ENCODE measurements around the gene PRUNE1.

Gene PRUNE1

GRCh38 chr1:151058692-151059091, 50.4 kb downstream of the PRUNE1 start:
- Histone ChIP-seq H3K27me3 (ENCODE audit: control insufficient read depth in 1 of 2, insufficient read depth in 2 of 2, low read length in 2 of 2) (no peaks in the 10 kb centered on the region), H3K4me3 (ENCODE audit: low read depth in 1 of 2, low read length in 2 of 2) (peak overlapping the region; percentile 94 to 97), H3K9me3 (ENCODE audit: low read length) (no peaks in the 10 kb centered on the region), H3K4me1 (ENCODE audit: insufficient read depth, low read length) (peaks cover 36% of the 10 kb centered on the region), H3K27ac (ENCODE audit: low read depth, low read length) (peak overlapping the region; percentile 97), H3K9ac (ENCODE audit: low read length) (peak overlapping the region; percentile 90), H3K36me3 (ENCODE audit: insufficient read depth, low read length) (peaks cover 28% of the 10 kb centered on the region)

- peaks cover 36% of the 10 kb centered on the region for H3K4me1 ChIP-seq (ENCODE audit: insufficient read depth, low read length)
These were observed 51.1 kb downstream of the PRUNE1 start, which contains the start of gene CDC42SE1 for GRCh38 chr1:151059109-151060006. Gene CDC42SE1 (minus strand): TSS chr1:151059622. CDS start chr1:151055730, 3,892 bp downstream.

GRCh38 chr1:151060007-151060656, 51.9 kb downstream of the PRUNE1 start, which contains the start of gene MLLT11:
Gene MLLT11 (plus strand): TSS chr1:151060397. CDS start chr1:151067225, 6,828 bp downstream.
- Histone ChIP-seq H3K4me1 (ENCODE audit: insufficient read depth, low read length) (peaks cover 36% of the 10 kb centered on the region), H3K9me3 (ENCODE audit: low read length) (no peaks in the 10 kb centered on the region), H3K27ac (ENCODE audit: low read depth, low read length) (peak within 1 kb of the TSS; percentile 97), H3K27me3 (ENCODE audit: control insufficient read depth in 1 of 2, insufficient read depth in 2 of 2, low read length in 2 of 2) (no peaks in the 10 kb centered on the region), H3K9ac (ENCODE audit: low read length) (peak within 1 kb of the TSS; percentile 90), H3K4me3 (ENCODE audit: low read depth in 1 of 2, low read length in 2 of 2) (peak within 1 kb of the TSS; percentile 94 to 97), H3K36me3 (ENCODE audit: insufficient read depth, low read length) (peaks cover 15% of the 10 kb centered on the region)

More at GRCh38 chr1:151059109-151060006, 51.1 kb downstream of the PRUNE1 start, which contains the start of gene CDC42SE1:
- peak within 1 kb of the TSS; percentile 97 for H3K27ac ChIP-seq (ENCODE audit: low read depth, low read length)
- H3K9ac ChIP-seq (ENCODE audit: low read length): peak within 1 kb of the TSS; percentile 90
- H3K36me3 ChIP-seq (ENCODE audit: insufficient read depth, low read length): peaks cover 23% of the 10 kb centered on the region
- no peaks in the 10 kb centered on the region for H3K27me3 ChIP-seq (ENCODE audit: control insufficient read depth in 1 of 2, insufficient read depth in 2 of 2, low read length in 2 of 2)
- no peaks in the 10 kb centered on the region for H3K9me3 ChIP-seq (ENCODE audit: low read length)
- peak within 1 kb of the TSS; percentile 94 to 97 for H3K4me3 ChIP-seq (ENCODE audit: low read depth in 1 of 2, low read length in 2 of 2)

- H3K36me3 ChIP-seq (ENCODE audit: insufficient read depth, low read length): peaks cover 8% of the 10 kb centered on the region
- no peaks in the 10 kb centered on the region for H3K9me3 ChIP-seq (ENCODE audit: low read length)
- H3K27ac ChIP-seq (ENCODE audit: low read depth, low read length): peak overlapping the region; percentile 97
- no peaks in the 10 kb centered on the region for H3K27me3 ChIP-seq (ENCODE audit: control insufficient read depth in 1 of 2, insufficient read depth in 2 of 2, low read length in 2 of 2)
- H3K4me3 ChIP-seq (ENCODE audit: low read depth in 1 of 2, low read length in 2 of 2): peak overlapping the region in 1 of 2 donors; percentile 97
- H3K9ac ChIP-seq (ENCODE audit: low read length): peak overlapping the region; percentile 90
- peaks cover 32% of the 10 kb centered on the region for H3K4me1 ChIP-seq (ENCODE audit: insufficient read depth, low read length)
These were observed 52.6 kb downstream of the PRUNE1 start for GRCh38 chr1:151060657-151061421.

GRCh38 chr1:151061704-151062103, 53.5 kb downstream of the PRUNE1 start:
- Histone ChIP-seq H3K9me3 (ENCODE audit: low read length) (no peaks in the 10 kb centered on the region), H3K4me1 (ENCODE audit: insufficient read depth, low read length) (peaks cover 23% of the 10 kb centered on the region), H3K36me3 (ENCODE audit: insufficient read depth, low read length) (peaks cover 2% of the 10 kb centered on the region), H3K4me3 (ENCODE audit: low read depth in 1 of 2, low read length in 2 of 2) (no peak overlapping the region), H3K27me3 (ENCODE audit: control insufficient read depth in 1 of 2, insufficient read depth in 2 of 2, low read length in 2 of 2) (no peaks in the 10 kb centered on the region), H3K27ac (ENCODE audit: low read depth, low read length) (no peak overlapping the region), H3K9ac (ENCODE audit: low read length) (no peak overlapping the region)

GRCh38 chr1:151062741-151063371, 54.6 kb downstream of the PRUNE1 start:
- no peak overlapping the region for H3K27ac ChIP-seq (ENCODE audit: low read depth, low read length)
- H3K36me3 ChIP-seq (ENCODE audit: insufficient read depth, low read length): no peaks in the 10 kb centered on the region
- H3K4me3 ChIP-seq (ENCODE audit: low read depth in 1 of 2, low read length in 2 of 2): no peak overlapping the region
- H3K9ac ChIP-seq (ENCODE audit: low read length): no peak overlapping the region
- H3K4me1 ChIP-seq (ENCODE audit: insufficient read depth, low read length): peaks cover 12% of the 10 kb centered on the region
- H3K27me3 ChIP-seq (ENCODE audit: control insufficient read depth in 1 of 2, insufficient read depth in 2 of 2, low read length in 2 of 2): no peaks in the 10 kb centered on the region
- H3K9me3 ChIP-seq (ENCODE audit: low read length): no peaks in the 10 kb centered on the region

- Histone ChIP-seq H3K27me3 (ENCODE audit: control insufficient read depth in 1 of 2, insufficient read depth in 2 of 2, low read length in 2 of 2) (no peaks in the 10 kb centered on the region), H3K4me3 (ENCODE audit: low read depth in 1 of 2, low read length in 2 of 2) (no peak overlapping the region), H3K36me3 (ENCODE audit: insufficient read depth, low read length) (no peaks in the 10 kb centered on the region), H3K9me3 (ENCODE audit: low read length) (no peaks in the 10 kb centered on the region), H3K9ac (ENCODE audit: low read length) (no peak overlapping the region), H3K27ac (ENCODE audit: low read depth, low read length) (no peak overlapping the region), H3K4me1 (ENCODE audit: insufficient read depth, low read length) (peaks cover 12% of the 10 kb centered on the region)
These were observed 56.9 kb downstream of the PRUNE1 start for GRCh38 chr1:151065089-151065645.

GRCh38 chr1:151067185-151067584, 58.9 kb downstream of the PRUNE1 start:
- H3K27ac ChIP-seq (ENCODE audit: low read depth, low read length): no peak overlapping the region
- H3K27me3 ChIP-seq (ENCODE audit: control insufficient read depth in 1 of 2, insufficient read depth in 2 of 2, low read length in 2 of 2): no peaks in the 10 kb centered on the region
- peaks cover 13% of the 10 kb centered on the region for H3K4me1 ChIP-seq (ENCODE audit: insufficient read depth, low read length)
- no peak overlapping the region for H3K9ac ChIP-seq (ENCODE audit: low read length)
- no peaks in the 10 kb centered on the region for H3K9me3 ChIP-seq (ENCODE audit: low read length)
- H3K4me3 ChIP-seq (ENCODE audit: low read depth in 1 of 2, low read length in 2 of 2): no peak overlapping the region
- no peaks in the 10 kb centered on the region for H3K36me3 ChIP-seq (ENCODE audit: insufficient read depth, low read length)

GRCh38 chr1:151069103-151069486, 60.8 kb downstream of the PRUNE1 start:
- H3K9me3 ChIP-seq (ENCODE audit: low read length): no peaks in the 10 kb centered on the region
- no peaks in the 10 kb centered on the region for H3K36me3 ChIP-seq (ENCODE audit: insufficient read depth, low read length)
- H3K27ac ChIP-seq (ENCODE audit: low read depth, low read length): no peak overlapping the region
- peaks cover 13% of the 10 kb centered on the region for H3K4me1 ChIP-seq (ENCODE audit: insufficient read depth, low read length)
- H3K4me3 ChIP-seq (ENCODE audit: low read depth in 1 of 2, low read length in 2 of 2): peak overlapping the region in 1 of 2 donors; percentile 81
- no peaks in the 10 kb centered on the region for H3K27me3 ChIP-seq (ENCODE audit: control insufficient read depth in 1 of 2, insufficient read depth in 2 of 2, low read length in 2 of 2)
- no peak overlapping the region for H3K9ac ChIP-seq (ENCODE audit: low read length)

- Histone ChIP-seq H3K9me3 (ENCODE audit: low read length) (no peaks in the 10 kb centered on the region), H3K27ac (ENCODE audit: low read depth, low read length) (peak within 1 kb of the TSS; percentile 100), H3K36me3 (ENCODE audit: insufficient read depth, low read length) (no peaks in the 10 kb centered on the region), H3K4me1 (ENCODE audit: insufficient read depth, low read length) (peaks cover 13% of the 10 kb centered on the region), H3K27me3 (ENCODE audit: control insufficient read depth in 1 of 2, insufficient read depth in 2 of 2, low read length in 2 of 2) (no peaks in the 10 kb centered on the region), H3K4me3 (ENCODE audit: low read depth in 1 of 2, low read length in 2 of 2) (peak within 1 kb of the TSS; percentile 81 to 96), H3K9ac (ENCODE audit: low read length) (peak within 1 kb of the TSS; percentile 74)
These were observed 62.4 kb downstream of the PRUNE1 start, which contains the start of gene GABPB2 for GRCh38 chr1:151070474-151071276. Gene GABPB2 (plus strand): TSS chr1:151070761. CDS start chr1:151088190, 17,429 bp downstream.
